ENCODE results near the gene HS6ST1.

HS6ST1 gene

GRCh38 chr2:128357506-128358370 is 39.1 kb upstream of the HS6ST1 start:
- Histone ChIP-seq H3K79me2 (ENCODE audit: insufficient read depth, low read length) (no peaks in the 10 kb centered on the region), H3K36me3 (ENCODE audit: insufficient read depth, low read length) (no peaks in the 10 kb centered on the region), H3F3A (ENCODE audit: insufficient read depth, low read length) (no peaks in the 10 kb centered on the region), H3K9ac (ENCODE audit: low read length) (no peak overlapping the region), H3K9me2 (ENCODE audit: low read depth, low read length) (no peaks in the 10 kb centered on the region), H3K27ac (ENCODE audit: low read depth, low read length, poor library complexity, severe bottlenecking) (no peak overlapping the region), H3K9me3 (ENCODE audit: low read length) (no peaks in the 10 kb centered on the region), H3K4me1 (ENCODE audit: insufficient read depth, low read length, severe bottlenecking) (no peaks in the 10 kb centered on the region), H2AFZ (ENCODE audit: low read length) (no peak overlapping the region), H3K27me3 (ENCODE audit: insufficient read depth, low read length) (no peaks in the 10 kb centered on the region), H4K20me1 (ENCODE audit: insufficient read depth, low read length) (no peaks in the 10 kb centered on the region), H3K4me2 (ENCODE audit: low read length) (no peak overlapping the region), H3K4me3 (ENCODE audit: low read depth, low read length, poor library complexity, severe bottlenecking) (no peak overlapping the region)
- TF ChIP-seq EZH2 (IDR thresholded peaks at IDR 0.05; ENCODE audit: borderline replicate concordance, low read length), result no peak
- TF ChIP-seq CTCF (IDR thresholded peaks at IDR 0.05; ENCODE audit: low read length), result no peak

- Histone ChIP-seq H3F3A (ENCODE audit: insufficient read depth, low read length) (no peaks in the 10 kb centered on the region), H3K36me3 (ENCODE audit: insufficient read depth, low read length) (no peaks in the 10 kb centered on the region), H3K27me3 (ENCODE audit: insufficient read depth, low read length) (no peaks in the 10 kb centered on the region), H3K9me3 (ENCODE audit: low read length) (no peaks in the 10 kb centered on the region), H3K9ac (ENCODE audit: low read length) (no peak overlapping the region), H3K4me3 (ENCODE audit: low read depth, low read length, poor library complexity, severe bottlenecking) (no peak overlapping the region), H3K27ac (ENCODE audit: low read depth, low read length, poor library complexity, severe bottlenecking) (no peak overlapping the region), H3K9me2 (ENCODE audit: low read depth, low read length) (no peaks in the 10 kb centered on the region), H3K79me2 (ENCODE audit: insufficient read depth, low read length) (no peaks in the 10 kb centered on the region), H3K4me2 (ENCODE audit: low read length) (no peak overlapping the region), H3K4me1 (ENCODE audit: insufficient read depth, low read length, severe bottlenecking) (no peaks in the 10 kb centered on the region), H4K20me1 (ENCODE audit: insufficient read depth, low read length) (no peaks in the 10 kb centered on the region), H2AFZ (ENCODE audit: low read length) (no peak overlapping the region)
- TF ChIP-seq EZH2 (IDR thresholded peaks at IDR 0.05; ENCODE audit: borderline replicate concordance, low read length) (no peak), CTCF (IDR thresholded peaks at IDR 0.05; ENCODE audit: low read length) (no peak)
Measured at GRCh38 chr2:128356127-128356526, 37.5 kb upstream of the HS6ST1 start.

DNA sequence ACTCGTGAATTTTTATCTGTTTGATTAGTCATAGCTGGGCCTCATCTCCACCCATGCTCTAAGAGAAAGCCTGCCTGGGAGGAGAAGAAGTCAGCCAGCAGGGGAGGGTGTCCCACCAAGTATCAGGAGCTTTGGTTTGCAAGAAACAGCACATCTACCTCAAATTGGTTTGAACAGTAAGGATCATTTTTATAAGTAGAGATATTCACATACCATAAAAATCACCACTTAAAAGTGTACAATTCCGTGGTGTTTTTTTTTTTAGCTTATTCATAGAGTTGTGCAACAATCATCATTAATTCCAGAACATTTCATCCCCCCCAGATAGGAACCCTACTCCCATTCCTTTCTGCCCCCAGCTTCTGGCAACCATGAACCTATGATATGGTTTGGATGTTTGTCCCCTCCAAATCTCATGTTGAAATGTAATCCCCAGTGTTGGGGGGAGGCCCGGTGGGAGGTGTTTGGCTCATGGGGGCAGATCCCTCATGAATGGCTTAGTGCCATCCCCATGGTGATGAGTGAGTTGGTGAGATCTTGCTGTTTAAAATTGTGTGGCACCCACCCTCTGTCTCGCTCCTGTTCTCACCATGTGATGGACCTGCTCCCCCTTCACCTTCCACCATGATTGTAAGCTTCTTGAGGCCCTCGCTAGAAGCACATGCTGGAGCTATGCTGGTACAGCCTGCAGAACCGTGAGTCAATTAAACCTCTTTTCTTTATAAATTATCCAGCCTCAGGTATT is 36.2 kb upstream of the HS6ST1 start:
- H3K27ac ChIP-seq (ENCODE audit: low read depth, low read length, poor library complexity, severe bottlenecking), result no peak overlapping the region
- H3F3A ChIP-seq (ENCODE audit: insufficient read depth, low read length), result no peaks in the 10 kb centered on the region
- H3K9me2 ChIP-seq (ENCODE audit: low read depth, low read length), result no peaks in the 10 kb centered on the region
- no peak for TF ChIP-seq EZH2 (IDR thresholded peaks at IDR 0.05; ENCODE audit: borderline replicate concordance, low read length)
- no peak overlapping the region for H3K4me3 ChIP-seq (ENCODE audit: low read depth, low read length, poor library complexity, severe bottlenecking)
- H3K4me2 ChIP-seq (ENCODE audit: low read length), result no peak overlapping the region
- no peaks in the 10 kb centered on the region for H3K4me1 ChIP-seq (ENCODE audit: insufficient read depth, low read length, severe bottlenecking)
- no peaks in the 10 kb centered on the region for H3K9me3 ChIP-seq (ENCODE audit: low read length)
- H2AFZ ChIP-seq (ENCODE audit: low read length), result no peak overlapping the region
- no peak overlapping the region for H3K9ac ChIP-seq (ENCODE audit: low read length)
- no peaks in the 10 kb centered on the region for H3K36me3 ChIP-seq (ENCODE audit: insufficient read depth, low read length)
- no peaks in the 10 kb centered on the region for H4K20me1 ChIP-seq (ENCODE audit: insufficient read depth, low read length)
- H3K27me3 ChIP-seq (ENCODE audit: insufficient read depth, low read length), result no peaks in the 10 kb centered on the region
- H3K79me2 ChIP-seq (ENCODE audit: insufficient read depth, low read length), result no peaks in the 10 kb centered on the region

All from OCI-LY1 (cell line).